NT2/D1 (cell line): ENCODE data around the gene SETX.
A peak's percentile ranks its signal among the peaks of the same experiment; 100 is the strongest.

ENCODE experiments used
- DNase-seq: peaks from one replicate; pipeline ENCODE4 v3.0.0-alpha.2; 2011; ENCODE audit warnings: low read depth, low spot score
- H3K27me3 ChIP-seq: 2 replicates; pipeline ENCODE4 v1.6.0; 2011; ENCODE audit warnings: mild to moderate bottlenecking; ENCODE audit not compliant: insufficient read length, insufficient read depth
- H3K36me3 ChIP-seq: 2 replicates; pipeline ENCODE4 v1.6.1; 2011; ENCODE audit warnings: mild to moderate bottlenecking, low read length, mixed read lengths; ENCODE audit not compliant: insufficient read depth, insufficient read length
- H3K4me1 ChIP-seq: 2 replicates; pipeline ENCODE4 v1.5.1; 2011; ENCODE audit not compliant: insufficient read depth, insufficient read length
- H3K4me3 ChIP-seq: 2 replicates; pipeline ENCODE4 v1.5.1; 2011; ENCODE audit warnings: low read depth; ENCODE audit not compliant: insufficient read length
- H3K9ac ChIP-seq: 2 replicates; pipeline ENCODE4 v1.6.0; 2011; ENCODE audit warnings: low read depth; ENCODE audit not compliant: insufficient read length
- H3K9me3 ChIP-seq: 2 replicates; pipeline ENCODE4 v1.5.1; 2011; ENCODE audit warnings: mild to moderate bottlenecking, low read length; ENCODE audit not compliant: insufficient read depth
- SUZ12 ChIP-seq: IDR thresholded peaks from 2 replicates; pipeline ENCODE4 v1.6.1; 2011; ENCODE audit not compliant: insufficient read length, insufficient read depth; ENCODE audit errors: extremely low read depth
- YY1 ChIP-seq: IDR thresholded peaks from 2 replicates; pipeline ENCODE4 v1.6.1; 2011; ENCODE audit not compliant: insufficient read length, insufficient read depth
- ZNF274 ChIP-seq: IDR thresholded peaks from 2 replicates; pipeline ENCODE4 v1.6.1; 2011; ENCODE audit warnings: mild to moderate bottlenecking, low read depth, low read length

Gene SETX

DNA sequence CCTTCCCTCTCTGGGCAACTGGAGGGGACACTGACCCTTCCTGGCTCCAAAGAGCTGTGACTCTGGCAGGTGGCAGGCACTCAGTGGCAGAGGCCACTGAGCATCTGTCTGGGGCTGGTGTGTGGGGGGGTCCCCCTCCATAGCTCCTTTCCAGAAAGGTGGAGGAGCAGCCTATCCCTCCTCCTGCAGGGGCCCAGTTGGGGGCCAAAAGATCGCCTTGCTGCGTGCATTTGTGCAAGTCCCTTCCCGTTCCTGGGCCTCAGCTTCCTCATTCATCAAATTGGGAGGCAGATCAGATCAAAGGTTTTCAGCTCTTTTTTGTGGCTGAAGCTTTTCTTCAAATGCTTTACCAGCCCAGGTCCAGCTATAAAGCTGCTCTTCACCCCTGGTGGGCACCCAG lies 115.3 kb downstream of the SETX start:
- H3K9ac ChIP-seq: no peak overlapping the region
- H3K9me3 ChIP-seq: no peaks in the 10 kb centered on the region
- no peaks in the 10 kb centered on the region for H3K36me3 ChIP-seq
- TF ChIP-seq SUZ12: no peak
- TF ChIP-seq ZNF274: no peak
- TF ChIP-seq YY1: no peak
- DNase-seq: no peak
- H3K4me3 ChIP-seq: no peak overlapping the region
- peaks cover 41% of the 10 kb centered on the region for H3K27me3 ChIP-seq
- peaks cover 25% of the 10 kb centered on the region for H3K4me1 ChIP-seq

DNA sequence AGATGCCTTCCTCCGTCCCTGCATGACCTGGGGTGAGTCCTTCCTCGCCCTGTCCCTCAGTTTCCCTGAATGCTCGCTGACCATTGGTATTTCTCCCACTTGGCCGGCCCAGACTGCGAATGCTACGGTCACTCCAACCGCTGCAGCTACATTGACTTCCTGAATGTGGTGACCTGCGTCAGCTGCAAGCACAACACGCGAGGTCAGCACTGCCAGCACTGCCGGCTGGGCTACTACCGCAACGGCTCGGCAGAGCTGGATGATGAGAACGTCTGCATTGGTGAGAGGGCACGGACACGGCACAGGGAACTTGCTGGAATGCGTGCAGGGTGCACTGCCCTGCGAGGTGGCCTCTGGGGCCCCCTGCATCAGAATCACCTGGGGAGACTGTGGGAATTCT lies 115.8 kb downstream of the SETX start:
- Histone ChIP-seq H3K27me3 (peaks cover 40% of the 10 kb centered on the region), H3K36me3 (no peaks in the 10 kb centered on the region), H3K9me3 (no peaks in the 10 kb centered on the region), H3K4me3 (no peak overlapping the region), H3K4me1 (peaks cover 22% of the 10 kb centered on the region), H3K9ac (no peak overlapping the region)
- DNase-seq: no peak
- TF ChIP-seq ZNF274 (no peak), SUZ12 (no peak), YY1 (no peak)

DNA sequence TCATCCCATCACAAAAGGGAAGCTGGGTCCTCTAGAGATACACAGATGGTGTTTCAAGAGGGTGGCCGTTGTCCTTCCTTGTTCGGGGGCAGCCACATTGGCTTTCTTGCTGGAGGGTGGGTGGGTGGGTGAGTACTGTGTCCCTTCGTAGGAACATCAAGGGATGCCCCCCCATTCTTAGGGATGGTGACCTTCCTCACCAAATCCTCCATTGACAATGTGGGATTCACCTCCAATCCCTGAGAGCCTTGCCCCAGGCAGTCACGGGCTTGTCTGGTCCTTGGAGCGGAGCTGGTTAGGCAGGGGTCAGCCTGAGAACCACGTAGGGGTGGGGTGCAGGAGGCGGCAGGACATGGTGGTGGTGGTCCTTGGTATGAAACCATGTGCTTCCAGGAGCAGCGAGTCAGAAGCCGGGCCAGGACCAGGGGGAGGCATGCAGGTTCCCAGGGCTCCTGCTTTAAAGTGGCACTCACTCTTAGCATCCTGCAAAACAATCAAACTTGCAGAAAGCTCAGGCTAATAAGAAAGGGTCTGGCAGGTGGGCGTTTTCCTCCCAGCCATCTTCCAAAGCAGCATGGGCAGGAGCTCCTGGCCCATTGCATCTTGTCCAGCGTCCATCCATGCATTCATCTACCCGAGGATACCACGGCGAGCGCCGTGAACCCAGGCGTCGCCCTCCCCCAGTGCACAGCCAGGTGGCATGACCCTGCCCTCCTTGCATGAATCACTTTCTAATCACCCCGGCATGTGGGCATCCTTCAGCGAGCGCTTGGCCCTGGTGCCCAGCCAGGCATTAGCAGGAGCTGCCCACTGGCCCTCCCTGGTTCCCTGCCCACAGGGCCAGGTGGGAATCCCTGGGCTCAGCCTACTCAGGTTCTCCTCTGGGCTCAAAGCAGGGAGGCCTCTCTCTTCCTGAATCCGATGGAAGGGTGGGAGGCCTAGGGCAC lies 116.5 kb downstream of the SETX start:
- Histone ChIP-seq H3K9ac (no peak overlapping the region), H3K4me1 (peaks cover 22% of the 10 kb centered on the region), H3K4me3 (no peak overlapping the region), H3K27me3 (peaks cover 33% of the 10 kb centered on the region), H3K36me3 (no peaks in the 10 kb centered on the region), H3K9me3 (no peaks in the 10 kb centered on the region)
- DNase-seq: no peak
- TF ChIP-seq ZNF274 (no peak), SUZ12 (no peak), YY1 (no peak)

DNA sequence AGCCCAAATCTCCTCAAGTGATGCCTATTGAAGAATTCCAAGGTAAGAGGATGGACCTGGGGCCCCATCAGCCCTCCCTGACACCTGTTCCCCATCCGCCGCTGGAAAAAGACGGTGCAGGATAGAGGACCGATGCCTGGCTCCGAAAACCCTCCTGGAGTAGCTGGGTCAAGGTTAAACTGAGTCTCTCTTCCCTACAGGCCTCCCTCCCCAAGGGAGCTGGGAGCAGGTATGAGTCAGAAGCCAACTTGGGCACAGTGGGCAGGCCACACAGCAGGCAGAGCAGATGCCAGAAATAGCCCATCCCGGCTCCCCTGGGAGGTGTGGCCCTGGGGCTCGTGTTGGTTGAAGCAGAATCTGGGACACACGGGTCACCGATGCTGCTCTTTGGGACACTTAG lies 117.3 kb downstream of the SETX start:
- H3K27me3 ChIP-seq: peaks cover 26% of the 10 kb centered on the region
- H3K4me3 ChIP-seq: no peak overlapping the region
- no peaks in the 10 kb centered on the region for H3K36me3 ChIP-seq
- no peak overlapping the region for H3K9ac ChIP-seq
- no peaks in the 10 kb centered on the region for H3K9me3 ChIP-seq
- DNase-seq: no peak
- TF ChIP-seq ZNF274 (no peak), SUZ12 (no peak), YY1 (no peak)
- H3K4me1 ChIP-seq: peaks cover 23% of the 10 kb centered on the region

DNA sequence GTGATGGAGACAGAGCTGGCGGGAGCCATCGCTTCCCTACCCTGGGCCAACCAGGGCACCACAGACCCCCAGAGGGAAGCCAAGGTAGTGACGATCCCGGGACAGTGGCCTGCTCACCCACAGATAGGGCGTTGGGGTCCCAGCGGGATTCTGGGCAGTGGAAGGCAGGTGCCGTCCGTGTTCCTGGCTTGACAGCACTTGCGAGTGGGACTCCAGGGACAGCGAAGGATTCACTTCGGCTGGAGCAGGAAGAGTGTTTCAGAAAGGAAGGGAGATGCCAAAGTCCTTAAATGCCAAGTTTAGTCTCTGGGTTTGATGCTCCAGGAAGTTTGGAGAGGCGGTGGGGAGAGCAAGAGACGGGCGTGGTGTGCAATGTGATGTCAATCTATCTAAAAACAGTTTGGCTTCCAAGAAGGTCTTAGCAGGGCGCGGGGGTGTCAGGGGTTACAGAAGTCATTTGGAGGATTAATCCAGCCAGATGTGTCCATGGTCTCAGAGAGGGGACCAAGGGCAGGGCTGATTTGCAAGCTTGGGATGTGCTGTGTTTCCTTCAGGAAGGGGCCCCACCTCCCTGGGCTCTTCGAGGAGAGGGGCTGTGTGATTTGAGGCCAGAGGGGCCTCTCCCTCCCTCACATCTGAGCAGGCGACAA lies 118.0 kb downstream of the SETX start:
- H3K9ac ChIP-seq: no peak overlapping the region

DNA sequence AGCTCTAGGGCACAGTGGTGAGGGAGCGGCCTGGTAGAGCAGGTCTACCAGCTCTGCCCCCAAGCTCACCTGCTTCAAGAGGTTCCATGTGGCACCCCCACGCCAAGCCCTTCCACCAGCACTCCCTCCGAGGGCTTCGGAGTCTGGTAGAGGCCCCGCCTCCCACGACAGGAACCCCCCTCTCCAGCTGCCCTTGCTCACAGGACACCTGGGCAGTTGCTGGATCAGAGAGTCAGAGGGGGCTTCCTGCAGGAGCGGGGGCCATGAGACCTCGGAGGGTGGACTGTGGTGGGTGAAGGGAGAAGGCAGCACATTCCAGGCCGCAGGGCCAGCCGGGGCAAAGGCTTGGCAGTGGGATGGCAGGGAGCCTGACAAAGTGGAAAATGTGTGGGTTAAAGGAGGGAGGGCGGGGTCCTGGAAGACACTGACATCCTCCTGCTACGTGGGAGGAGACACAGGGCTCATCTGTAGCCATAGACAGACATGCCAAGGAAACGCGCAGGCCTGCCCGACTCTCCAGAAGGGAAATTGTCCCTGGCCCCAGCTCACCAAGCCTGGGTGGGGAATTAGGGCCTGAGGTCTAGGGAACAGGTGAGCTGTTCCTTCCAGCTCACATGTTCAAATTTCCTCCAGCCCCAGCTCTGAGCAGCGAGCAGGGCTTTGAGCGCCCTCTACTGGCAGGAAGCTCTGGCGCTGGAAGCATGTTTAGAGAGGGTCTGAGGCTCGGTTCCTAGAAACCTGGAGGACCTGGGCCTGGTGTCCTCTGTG lies 118.7 kb downstream of the SETX start:
- DNase-seq: peak; percentile 75
- Histone ChIP-seq H3K27me3 (peaks cover 26% of the 10 kb centered on the region), H3K4me1 (peaks cover 25% of the 10 kb centered on the region), H3K36me3 (no peaks in the 10 kb centered on the region), H3K9me3 (no peaks in the 10 kb centered on the region), H3K4me3 (no peak overlapping the region), H3K9ac (peak overlapping the region; percentile 23)
- no peak for TF ChIP-seq ZNF274
- no peak for TF ChIP-seq YY1
- no peak for TF ChIP-seq SUZ12

More for the DNA sequence above, 118.0 kb downstream of the SETX start:
- Histone ChIP-seq H3K9me3 (no peaks in the 10 kb centered on the region), H3K36me3 (no peaks in the 10 kb centered on the region), H3K4me1 (peaks cover 25% of the 10 kb centered on the region), H3K27me3 (peaks cover 26% of the 10 kb centered on the region), H3K4me3 (no peak overlapping the region)
- DNase-seq: no peak
- TF ChIP-seq ZNF274: no peak
- no peak for TF ChIP-seq SUZ12
- TF ChIP-seq YY1: no peak

DNA sequence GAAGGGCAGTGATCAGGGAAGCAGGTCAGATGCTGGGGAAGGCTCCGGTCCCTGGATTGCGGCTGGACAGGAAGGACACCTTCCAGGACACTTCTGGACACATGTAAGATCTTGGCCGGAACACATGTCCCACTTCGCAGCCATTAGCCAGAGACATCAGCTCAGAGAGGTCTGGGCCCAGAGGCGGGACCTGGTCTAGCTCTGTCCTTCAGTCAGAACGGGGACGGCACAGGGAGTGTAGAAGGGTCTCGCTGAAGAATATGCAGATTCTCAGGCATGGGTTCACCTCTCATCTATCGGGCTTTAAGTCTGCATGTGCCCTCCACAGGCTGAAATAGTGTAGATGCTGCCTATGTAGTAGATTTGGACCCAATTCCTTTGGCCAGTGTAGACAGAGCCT lies 119.7 kb downstream of the SETX start:
- Histone ChIP-seq H3K4me1 (peaks cover 21% of the 10 kb centered on the region), H3K27me3 (peaks cover 20% of the 10 kb centered on the region), H3K9ac (no peak overlapping the region), H3K9me3 (no peaks in the 10 kb centered on the region), H3K4me3 (no peak overlapping the region), H3K36me3 (no peaks in the 10 kb centered on the region)
- TF ChIP-seq ZNF274 (no peak), SUZ12 (no peak), YY1 (no peak)
- no peak for DNase-seq
